CD4-positive, alpha-beta T cell treated with Interleukin-4 for 4 hours (primary cell): ENCODE results near the gene ISCA2.
"Not testable (repeated sequence)": the region's sequence is repeated elsewhere in the genome, so short reads cannot be mapped to it uniquely, and the experiment has no call there.

Experiments used
- DNase-seq: peaks from one replicate; pipeline ENCODE4 v3.0.0-alpha.2; 2020

The ISCA2 gene

GRCh38 chr14:74493343-74494261 lies at the start of gene ISCA2:
ISCA2 (plus strand) TSS chr14:74493765; CDS start chr14:74493775, 10 bp downstream.
- DNase-seq, result peak; percentile 99

GRCh38 chr14:74444866-74445265 lies 48.7 kb upstream of the ISCA2 start:
- DNase-seq, result no peak

GRCh38 chr14:74454397-74454796 lies 39.2 kb upstream of the ISCA2 start:
- not testable (repeated sequence) for DNase-seq

- DNase-seq, result no peak
Observed at GRCh38 chr14:74456684-74457564, 36.6 kb upstream of the ISCA2 start.

GRCh38 chr14:74457565-74457895 lies 36.0 kb upstream of the ISCA2 start:
- DNase-seq, result no peak

- DNase-seq, result no peak
Observed at GRCh38 chr14:74459289-74459946, 34.1 kb upstream of the ISCA2 start.

GRCh38 chr14:74459976-74460375 lies 33.6 kb upstream of the ISCA2 start:
- DNase-seq, result no peak

- no peak for DNase-seq
Observed at GRCh38 chr14:74462993-74463392, 30.6 kb upstream of the ISCA2 start.

GRCh38 chr14:74463697-74464096 lies 29.9 kb upstream of the ISCA2 start:
- no peak for DNase-seq

- DNase-seq, result no peak
Observed at GRCh38 chr14:74464785-74465184, 28.8 kb upstream of the ISCA2 start.

- no peak for DNase-seq
Observed at GRCh38 chr14:74465335-74465734, 28.2 kb upstream of the ISCA2 start.

GRCh38 chr14:74468513-74468912 lies 25.1 kb upstream of the ISCA2 start:
- no peak for DNase-seq

- no peak for DNase-seq
Observed at GRCh38 chr14:74469548-74470518, 23.7 kb upstream of the ISCA2 start.

- DNase-seq, result no peak
Observed at GRCh38 chr14:74472601-74473000, 21.0 kb upstream of the ISCA2 start.

- no peak for DNase-seq
Observed at GRCh38 chr14:74474376-74474775, 19.2 kb upstream of the ISCA2 start.

- no peak for DNase-seq
Observed at GRCh38 chr14:74475678-74476077, 17.9 kb upstream of the ISCA2 start.

- DNase-seq, result no peak
Observed at GRCh38 chr14:74476107-74476506, 17.5 kb upstream of the ISCA2 start.

- no peak for DNase-seq
Observed at GRCh38 chr14:74476607-74477006, 17.0 kb upstream of the ISCA2 start.

GRCh38 chr14:74478996-74479635 lies 14.4 kb upstream of the ISCA2 start:
- no peak for DNase-seq

GRCh38 chr14:74480046-74480445 lies 13.5 kb upstream of the ISCA2 start:
- no peak for DNase-seq

- DNase-seq, result no peak
Observed at GRCh38 chr14:74482571-74482970, 11.0 kb upstream of the ISCA2 start.

- DNase-seq, result no peak
Observed at GRCh38 chr14:74483321-74483720, 10.2 kb upstream of the ISCA2 start.
